ENCODE measurements around the gene RPS27A. TPM values are rescaled to one million over a fixed set of nuclear protein-coding genes. Genes with fewer than 3 reads are reported as not detected.
"Not testable (repeated sequence)": the region's sequence is repeated elsewhere in the genome, so short reads cannot be mapped to it uniquely, and the experiment has no call there.

The RPS27A gene
- total RNA-seq, 2 donors from 2014 or later, result 1,123 to 1,275 TPM

- peak in 1 of 2 donors; percentile 68 for ATAC-seq
- peaks cover 2 to 4% of the 10 kb centered on the region in 2 donors for H3K9me3 Mint-ChIP-seq
- H3K27ac Mint-ChIP-seq, result peak overlapping the region; percentile 98 to 100
- peak in 1 of 2 donors; percentile 75 for DNase-seq (ENCODE audit: low spot score in 2 of 2)
- H3K36me3 Mint-ChIP-seq, result peaks cover 52% of the 10 kb centered on the region in 2 donors
Measured at GRCh38 chr2:55232863-55233657, 572 bp downstream of the RPS27A start.

GRCh38 chr2:55233658-55233940, 1.1 kb downstream of the RPS27A start:
- Mint-ChIP-seq H3K27ac (peak overlapping the region; percentile 98 to 100), H3K9me3 (peaks cover 0 to 4% of the 10 kb centered on the region in 2 donors), H3K36me3 (peaks cover 48 to 50% of the 10 kb centered on the region in 2 donors)
- no peak for DNase-seq (ENCODE audit: low spot score in 2 of 2)
- ATAC-seq, result no peak

- ATAC-seq, result no peak
- peak overlapping the region in 1 of 2 donors; percentile 44 for H3K27ac Mint-ChIP-seq
- DNase-seq (ENCODE audit: low spot score in 2 of 2), result no peak
- H3K36me3 Mint-ChIP-seq, result peaks cover 32 to 40% of the 10 kb centered on the region in 2 donors
- no peaks in the 10 kb centered on the region for H3K9me3 Mint-ChIP-seq
Measured at GRCh38 chr2:55235724-55236538, 3.4 kb downstream of the RPS27A start.

- no peak for DNase-seq (ENCODE audit: low spot score in 2 of 2)
- no peak for ATAC-seq
- Mint-ChIP-seq H3K9me3 (no peaks in the 10 kb centered on the region), H3K36me3 (peaks cover 28 to 29% of the 10 kb centered on the region in 2 donors), H3K27ac (peak overlapping the region in 1 of 2 donors; percentile 44)
Measured at GRCh38 chr2:55236992-55237543, 4.6 kb downstream of the RPS27A start.

GRCh38 chr2:55239656-55240222, 7.3 kb downstream of the RPS27A start:
- no peak for ATAC-seq
- Mint-ChIP-seq H3K27ac (no peak overlapping the region), H3K36me3 (peaks cover 2% of the 10 kb centered on the region in 2 donors), H3K9me3 (no peaks in the 10 kb centered on the region)
- no peak for DNase-seq (ENCODE audit: low spot score in 2 of 2)

- H3K27ac Mint-ChIP-seq; DNase-seq (ENCODE audit: low spot score in 2 of 2); H3K36me3 Mint-ChIP-seq; H3K9me3 Mint-ChIP-seq: not testable (repeated sequence)
- ATAC-seq, result peak in 1 of 2 donors; percentile 9
Measured at GRCh38 chr2:55241582-55241981, 9.1 kb downstream of the RPS27A start.

- H3K36me3 Mint-ChIP-seq, result peaks cover 0 to 9% of the 10 kb centered on the region in 2 donors
- no peak for ATAC-seq
- H3K27ac Mint-ChIP-seq, result no peak overlapping the region
Measured at GRCh38 chr2:55242617-55243016, 10.1 kb downstream of the RPS27A start.

GRCh38 chr2:55245411-55245810, 12.9 kb downstream of the RPS27A start:
- no peak overlapping the region for H3K27ac Mint-ChIP-seq
- peaks cover 0 to 9% of the 10 kb centered on the region in 2 donors for H3K36me3 Mint-ChIP-seq
- ATAC-seq (no peak), DNase-seq (ENCODE audit: low spot score in 2 of 2) (no peak)
- H3K9me3 Mint-ChIP-seq, result no peaks in the 10 kb centered on the region

More at GRCh38 chr2:55242617-55243016, 10.1 kb downstream of the RPS27A start:
- no peak for DNase-seq (ENCODE audit: low spot score in 2 of 2)
- no peaks in the 10 kb centered on the region for H3K9me3 Mint-ChIP-seq

GRCh38 chr2:55247025-55247424, 14.5 kb downstream of the RPS27A start:
- H3K9me3 Mint-ChIP-seq, result no peaks in the 10 kb centered on the region
- peaks cover 0 to 9% of the 10 kb centered on the region in 2 donors for H3K36me3 Mint-ChIP-seq
- no peak overlapping the region for H3K27ac Mint-ChIP-seq
- ATAC-seq, result no peak
- DNase-seq (ENCODE audit: low spot score in 2 of 2), result no peak

- H3K36me3 Mint-ChIP-seq, result no peaks in the 10 kb centered on the region
Measured at GRCh38 chr2:55252832-55253231, 20.3 kb downstream of the RPS27A start.

GRCh38 chr2:55259586-55259985, 27.1 kb downstream of the RPS27A start:
- not testable (repeated sequence) for DNase-seq (ENCODE audit: low spot score in 2 of 2); H3K9me3 Mint-ChIP-seq; H3K36me3 Mint-ChIP-seq; ATAC-seq; H3K27ac Mint-ChIP-seq

More at GRCh38 chr2:55252832-55253231, 20.3 kb downstream of the RPS27A start:
- ATAC-seq, result no peak
- Mint-ChIP-seq H3K9me3 (no peaks in the 10 kb centered on the region), H3K27ac (no peak overlapping the region)
- no peak for DNase-seq (ENCODE audit: low spot score in 2 of 2)

GRCh38 chr2:55268288-55268906, 35.9 kb downstream of the RPS27A start:
- Mint-ChIP-seq H3K9me3 (no peaks in the 10 kb centered on the region), H3K27ac (peak overlapping the region; percentile 95 to 96), H3K36me3 (peaks cover 8 to 18% of the 10 kb centered on the region in 2 donors)
- ATAC-seq (no peak), DNase-seq (ENCODE audit: low spot score in 2 of 2) (no peak)

- Mint-ChIP-seq H3K36me3 (peaks cover 8 to 18% of the 10 kb centered on the region in 2 donors), H3K27ac (peak within 1 kb of the TSS; percentile 95 to 96), H3K9me3 (no peaks in the 10 kb centered on the region)
- DNase-seq (ENCODE audit: low spot score in 2 of 2) (peak; percentile 92), ATAC-seq (peak; percentile 99)
Measured at GRCh38 chr2:55268907-55269644, 36.6 kb downstream of the RPS27A start, which contains the start of gene MTIF2. Gene MTIF2, minus strand, starts transcription at chr2:55269231. Its CDS starts 5,373 bp downstream, at chr2:55263858.

- Mint-ChIP-seq H3K36me3 (peaks cover 8 to 18% of the 10 kb centered on the region in 2 donors), H3K9me3 (no peaks in the 10 kb centered on the region), H3K27ac (peak overlapping the region; percentile 95 to 96)
- DNase-seq (ENCODE audit: low spot score in 2 of 2) (no peak), ATAC-seq (peak in 1 of 2 donors; percentile 4)
Measured at GRCh38 chr2:55269645-55269990, 37.1 kb downstream of the RPS27A start.

- not testable (repeated sequence) for H3K36me3 Mint-ChIP-seq; H3K27ac Mint-ChIP-seq; ATAC-seq; H3K9me3 Mint-ChIP-seq; DNase-seq (ENCODE audit: low spot score in 2 of 2)
Measured at GRCh38 chr2:55274346-55274745, 41.9 kb downstream of the RPS27A start.

- Mint-ChIP-seq H3K36me3 (peaks cover 0 to 6% of the 10 kb centered on the region in 2 donors), H3K9me3 (no peaks in the 10 kb centered on the region), H3K27ac (no peak overlapping the region)
- DNase-seq (ENCODE audit: low spot score in 2 of 2), result no peak
- no peak for ATAC-seq
Measured at GRCh38 chr2:55277310-55277709, 44.8 kb downstream of the RPS27A start.

Data from activated naive CD4-positive, alpha-beta T cell treated with anti-CD3 and anti-CD28 coated beads, Interleukin-2, amount 50 U/mL, for 72 hours (primary cell).